GM20431 (cell line): ENCODE data around the gene USP46.

Experiments used
- in situ Hi-C: fragments of 300-500 bp; cut with MseI, MboI; formaldehyde crosslinking; loops from one replicate; pipeline ENCODE4 v1.15.0; 2020; ENCODE audit warnings: low sequenced_read_pairs; ENCODE audit not compliant: unreplicated experiment

USP46 gene

GRCh38 chr4:52546449-52546848 lies 112.7 kb downstream of the USP46 start:
- in situ Hi-C loops = loop anchor here (25.0 kb wide), 1 partner anchor 216 kb away; the partner anchor contains the start of gene ERVMER34-1

- in situ Hi-C loops = loop anchor here (25.0 kb wide), 1 partner anchor 217 kb away; the partner anchor contains the start of gene ERVMER34-1
Measured at GRCh38 chr4:52545099-52546069, 113.7 kb downstream of the USP46 start.
